ENCODE results near the gene IFT122. TPM values are rescaled to one million over a fixed set of nuclear protein-coding genes. Genes with fewer than 3 reads are reported as not detected.

Gene IFT122
- total RNA-seq, 1 donor from 2014 or later: 19.2 TPM

GRCh38 chr3:129526121-129526900 is 86.3 kb downstream of the IFT122 start:
- Mint-ChIP-seq H3K27ac (peak overlapping the region; percentile 88), H3K27me3 (no peaks in the 10 kb centered on the region), H3K36me3 (ENCODE audit: low read depth) (no peaks in the 10 kb centered on the region), H3K4me1 (peaks cover 21% of the 10 kb centered on the region), H3K4me3 (no peak overlapping the region), H3K9me3 (no peaks in the 10 kb centered on the region)
- peak; percentile 100 for ATAC-seq (ENCODE audit: low read depth)
- intact Hi-C loops (cut with micrococcal nuclease): loop anchor here (1.0 kb wide), 2 partner anchors 52 to 101 kb away; no protein-coding TSS in a partner anchor
- TF ChIP-seq CTCF (IDR thresholded peaks at IDR 0.05): no peak
- ChIA-PET CTCF (interaction anchor here (0.9 to 2.1 kb wide), 2 partner anchors 36 to 51 kb away, joined by 5 read pairs; no protein-coding TSS in a partner anchor), POLR2A (interaction anchor here (1.0 to 2.2 kb wide), 2 partner anchors 9 to 51 kb away, joined by 4 to 14 read pairs; no protein-coding TSS in a partner anchor)
- peak; percentile 36 for DNase-seq

- intact Hi-C loops (cut with micrococcal nuclease): no loop called here
- H3K4me3 Mint-ChIP-seq: no peak overlapping the region
- H3K4me1 Mint-ChIP-seq: peaks cover 21% of the 10 kb centered on the region
- no peaks in the 10 kb centered on the region for H3K27me3 Mint-ChIP-seq
- ChIA-PET CTCF (no interaction called here), POLR2A (interaction anchor here (2.2 kb wide), 1 partner anchor 50 kb away, joined by 14 read pairs; no protein-coding TSS in a partner anchor)
- H3K36me3 Mint-ChIP-seq (ENCODE audit: low read depth): no peaks in the 10 kb centered on the region
- no peak for ATAC-seq (ENCODE audit: low read depth)
- DNase-seq: no peak
- H3K27ac Mint-ChIP-seq: no peak overlapping the region
- no peak for TF ChIP-seq CTCF (IDR thresholded peaks at IDR 0.05)
- no peaks in the 10 kb centered on the region for H3K9me3 Mint-ChIP-seq
Measured at GRCh38 chr3:129527262-129527661, 87.2 kb downstream of the IFT122 start.

- Mint-ChIP-seq H3K4me1 (peaks cover 21% of the 10 kb centered on the region), H3K27ac (no peak within 1 kb of the TSS), H3K27me3 (no peaks in the 10 kb centered on the region), H3K9me3 (no peaks in the 10 kb centered on the region), H3K36me3 (ENCODE audit: low read depth) (no peaks in the 10 kb centered on the region), H3K4me3 (no peak within 1 kb of the TSS)
- DNase-seq (no peak), ATAC-seq (ENCODE audit: low read depth) (no peak)
- CTCF ChIA-PET: no interaction called here
- no peak for TF ChIP-seq CTCF (IDR thresholded peaks at IDR 0.05)
- intact Hi-C loops (cut with micrococcal nuclease): no loop called here
- POLR2A ChIA-PET: no interaction called here
Measured at GRCh38 chr3:129528589-129529100, 88.6 kb downstream of the IFT122 start, which contains the start of gene RHO. TSS of gene RHO (plus strand) at chr3:129528639. CDS start at chr3:129528734, 95 bp downstream.

- no peak for ATAC-seq (ENCODE audit: low read depth)
- POLR2A ChIA-PET: no interaction called here
- intact Hi-C loops (cut with micrococcal nuclease): no loop called here
- Mint-ChIP-seq H3K36me3 (ENCODE audit: low read depth) (no peaks in the 10 kb centered on the region), H3K27ac (no peak overlapping the region), H3K4me3 (no peak overlapping the region), H3K4me1 (peaks cover 21% of the 10 kb centered on the region), H3K9me3 (no peaks in the 10 kb centered on the region), H3K27me3 (no peaks in the 10 kb centered on the region)
- no peak for TF ChIP-seq CTCF (IDR thresholded peaks at IDR 0.05)
- CTCF ChIA-PET: no interaction called here
- DNase-seq: no peak
Measured at GRCh38 chr3:129529436-129530210, 89.6 kb downstream of the IFT122 start.
